Measurements from ENCODE around the gene LHFPL2.

The LHFPL2 gene

GRCh38 chr5:78600687-78601414, 47.7 kb downstream of the LHFPL2 start:
- H3K9ac ChIP-seq (ENCODE audit: low read depth in 1 of 2, low read length in 2 of 2): no peak overlapping the region
- no peak overlapping the region for H3K4me3 ChIP-seq (ENCODE audit: low read depth in 1 of 2, low read length in 2 of 2)
- H3K4me1 ChIP-seq (ENCODE audit: control insufficient read depth in 1 of 2, insufficient read depth in 2 of 2, low read length in 2 of 2): peaks cover 6 to 20% of the 10 kb centered on the region in 2 donors
- no peaks in the 10 kb centered on the region for H3K27me3 ChIP-seq (ENCODE audit: control insufficient read depth in 1 of 2, insufficient read depth in 2 of 2, low read length in 2 of 2)
- no peak overlapping the region for H3K27ac ChIP-seq (ENCODE audit: low read depth, low read length)
- H3K36me3 ChIP-seq (ENCODE audit: control insufficient read depth in 1 of 2, insufficient read depth in 2 of 2, low read length in 2 of 2): no peaks in the 10 kb centered on the region
- H3K9me3 ChIP-seq (ENCODE audit: control insufficient read depth in 1 of 2, low read length in 2 of 2): no peaks in the 10 kb centered on the region

GRCh38 chr5:78598973-78599372, 49.6 kb downstream of the LHFPL2 start:
- Histone ChIP-seq H3K9ac (ENCODE audit: low read depth in 1 of 2, low read length in 2 of 2) (no peak overlapping the region), H3K4me3 (ENCODE audit: low read depth in 1 of 2, low read length in 2 of 2) (no peak overlapping the region), H3K4me1 (ENCODE audit: control insufficient read depth in 1 of 2, insufficient read depth in 2 of 2, low read length in 2 of 2) (peaks cover 0 to 20% of the 10 kb centered on the region in 2 donors), H3K9me3 (ENCODE audit: control insufficient read depth in 1 of 2, low read length in 2 of 2) (no peaks in the 10 kb centered on the region), H3K27ac (ENCODE audit: low read depth, low read length) (no peak overlapping the region), H3K27me3 (ENCODE audit: control insufficient read depth in 1 of 2, insufficient read depth in 2 of 2, low read length in 2 of 2) (no peaks in the 10 kb centered on the region), H3K36me3 (ENCODE audit: control insufficient read depth in 1 of 2, insufficient read depth in 2 of 2, low read length in 2 of 2) (no peaks in the 10 kb centered on the region)

- no peaks in the 10 kb centered on the region for H3K27me3 ChIP-seq (ENCODE audit: control insufficient read depth in 1 of 2, insufficient read depth in 2 of 2, low read length in 2 of 2)
- no peaks in the 10 kb centered on the region for H3K9me3 ChIP-seq (ENCODE audit: control insufficient read depth in 1 of 2, low read length in 2 of 2)
- no peak overlapping the region for H3K9ac ChIP-seq (ENCODE audit: low read depth in 1 of 2, low read length in 2 of 2)
- H3K4me3 ChIP-seq (ENCODE audit: low read depth in 1 of 2, low read length in 2 of 2): no peak overlapping the region
- H3K36me3 ChIP-seq (ENCODE audit: control insufficient read depth in 1 of 2, insufficient read depth in 2 of 2, low read length in 2 of 2): no peaks in the 10 kb centered on the region
- H3K4me1 ChIP-seq (ENCODE audit: control insufficient read depth in 1 of 2, insufficient read depth in 2 of 2, low read length in 2 of 2): peaks cover 4 to 25% of the 10 kb centered on the region in 2 donors
- H3K27ac ChIP-seq (ENCODE audit: low read depth, low read length): no peak overlapping the region
Observed at GRCh38 chr5:78597974-78598371, 50.6 kb downstream of the LHFPL2 start.

- H3K9me3 ChIP-seq (ENCODE audit: control insufficient read depth in 1 of 2, low read length in 2 of 2): no peaks in the 10 kb centered on the region
- H3K9ac ChIP-seq (ENCODE audit: low read depth in 1 of 2, low read length in 2 of 2): no peak overlapping the region
- H3K27ac ChIP-seq (ENCODE audit: low read depth, low read length): no peak overlapping the region
- H3K4me1 ChIP-seq (ENCODE audit: control insufficient read depth in 1 of 2, insufficient read depth in 2 of 2, low read length in 2 of 2): peaks cover 4 to 24% of the 10 kb centered on the region in 2 donors
- H3K36me3 ChIP-seq (ENCODE audit: control insufficient read depth in 1 of 2, insufficient read depth in 2 of 2, low read length in 2 of 2): no peaks in the 10 kb centered on the region
- H3K27me3 ChIP-seq (ENCODE audit: control insufficient read depth in 1 of 2, insufficient read depth in 2 of 2, low read length in 2 of 2): no peaks in the 10 kb centered on the region
- no peak overlapping the region for H3K4me3 ChIP-seq (ENCODE audit: low read depth in 1 of 2, low read length in 2 of 2)
Observed at GRCh38 chr5:78597068-78597973, 51.3 kb downstream of the LHFPL2 start.

- Histone ChIP-seq H3K36me3 (ENCODE audit: control insufficient read depth in 1 of 2, insufficient read depth in 2 of 2, low read length in 2 of 2) (no peaks in the 10 kb centered on the region), H3K9me3 (ENCODE audit: control insufficient read depth in 1 of 2, low read length in 2 of 2) (no peaks in the 10 kb centered on the region), H3K4me1 (ENCODE audit: control insufficient read depth in 1 of 2, insufficient read depth in 2 of 2, low read length in 2 of 2) (peaks cover 8 to 28% of the 10 kb centered on the region in 2 donors), H3K9ac (ENCODE audit: low read depth in 1 of 2, low read length in 2 of 2) (no peak overlapping the region), H3K27ac (ENCODE audit: low read depth, low read length) (peak overlapping the region; percentile 43), H3K4me3 (ENCODE audit: low read depth in 1 of 2, low read length in 2 of 2) (no peak overlapping the region), H3K27me3 (ENCODE audit: control insufficient read depth in 1 of 2, insufficient read depth in 2 of 2, low read length in 2 of 2) (no peaks in the 10 kb centered on the region)
Observed at GRCh38 chr5:78595458-78595921, 53.1 kb downstream of the LHFPL2 start.

- H3K27ac ChIP-seq (ENCODE audit: low read depth, low read length): peak overlapping the region; percentile 44
- H3K9ac ChIP-seq (ENCODE audit: low read depth in 1 of 2, low read length in 2 of 2): no peak overlapping the region
- H3K27me3 ChIP-seq (ENCODE audit: control insufficient read depth in 1 of 2, insufficient read depth in 2 of 2, low read length in 2 of 2): no peaks in the 10 kb centered on the region
- no peak overlapping the region for H3K4me3 ChIP-seq (ENCODE audit: low read depth in 1 of 2, low read length in 2 of 2)
- peaks cover 0 to under 1% of the 10 kb centered on the region in 2 donors for H3K36me3 ChIP-seq (ENCODE audit: control insufficient read depth in 1 of 2, insufficient read depth in 2 of 2, low read length in 2 of 2)
- peaks cover 8 to 28% of the 10 kb centered on the region in 2 donors for H3K4me1 ChIP-seq (ENCODE audit: control insufficient read depth in 1 of 2, insufficient read depth in 2 of 2, low read length in 2 of 2)
- H3K9me3 ChIP-seq (ENCODE audit: control insufficient read depth in 1 of 2, low read length in 2 of 2): no peaks in the 10 kb centered on the region
Observed at GRCh38 chr5:78594610-78595457, 53.7 kb downstream of the LHFPL2 start.

GRCh38 chr5:78594021-78594420, 54.6 kb downstream of the LHFPL2 start:
- no peak overlapping the region for H3K4me3 ChIP-seq (ENCODE audit: low read depth in 1 of 2, low read length in 2 of 2)
- no peaks in the 10 kb centered on the region for H3K9me3 ChIP-seq (ENCODE audit: control insufficient read depth in 1 of 2, low read length in 2 of 2)
- H3K27me3 ChIP-seq (ENCODE audit: control insufficient read depth in 1 of 2, insufficient read depth in 2 of 2, low read length in 2 of 2): no peaks in the 10 kb centered on the region
- H3K9ac ChIP-seq (ENCODE audit: low read depth in 1 of 2, low read length in 2 of 2): no peak overlapping the region
- H3K27ac ChIP-seq (ENCODE audit: low read depth, low read length): no peak overlapping the region
- peaks cover 8 to 28% of the 10 kb centered on the region in 2 donors for H3K4me1 ChIP-seq (ENCODE audit: control insufficient read depth in 1 of 2, insufficient read depth in 2 of 2, low read length in 2 of 2)
- peaks cover 0 to 6% of the 10 kb centered on the region in 2 donors for H3K36me3 ChIP-seq (ENCODE audit: control insufficient read depth in 1 of 2, insufficient read depth in 2 of 2, low read length in 2 of 2)

- no peak overlapping the region for H3K4me3 ChIP-seq (ENCODE audit: low read depth in 1 of 2, low read length in 2 of 2)
- no peaks in the 10 kb centered on the region for H3K9me3 ChIP-seq (ENCODE audit: control insufficient read depth in 1 of 2, low read length in 2 of 2)
- no peaks in the 10 kb centered on the region for H3K27me3 ChIP-seq (ENCODE audit: control insufficient read depth in 1 of 2, insufficient read depth in 2 of 2, low read length in 2 of 2)
- H3K9ac ChIP-seq (ENCODE audit: low read depth in 1 of 2, low read length in 2 of 2): no peak overlapping the region
- H3K27ac ChIP-seq (ENCODE audit: low read depth, low read length): no peak overlapping the region
- peaks cover 8 to 28% of the 10 kb centered on the region in 2 donors for H3K4me1 ChIP-seq (ENCODE audit: control insufficient read depth in 1 of 2, insufficient read depth in 2 of 2, low read length in 2 of 2)
- H3K36me3 ChIP-seq (ENCODE audit: control insufficient read depth in 1 of 2, insufficient read depth in 2 of 2, low read length in 2 of 2): peaks cover 0 to 6% of the 10 kb centered on the region in 2 donors
Observed at GRCh38 chr5:78593465-78593864, 55.1 kb downstream of the LHFPL2 start.

GRCh38 chr5:78592735-78593386, 55.7 kb downstream of the LHFPL2 start:
- Histone ChIP-seq H3K9me3 (ENCODE audit: control insufficient read depth in 1 of 2, low read length in 2 of 2) (no peaks in the 10 kb centered on the region), H3K27me3 (ENCODE audit: control insufficient read depth in 1 of 2, insufficient read depth in 2 of 2, low read length in 2 of 2) (no peaks in the 10 kb centered on the region), H3K4me3 (ENCODE audit: low read depth in 1 of 2, low read length in 2 of 2) (no peak overlapping the region), H3K4me1 (ENCODE audit: control insufficient read depth in 1 of 2, insufficient read depth in 2 of 2, low read length in 2 of 2) (peaks cover 8 to 28% of the 10 kb centered on the region in 2 donors), H3K36me3 (ENCODE audit: control insufficient read depth in 1 of 2, insufficient read depth in 2 of 2, low read length in 2 of 2) (peaks cover 0 to 6% of the 10 kb centered on the region in 2 donors), H3K9ac (ENCODE audit: low read depth in 1 of 2, low read length in 2 of 2) (no peak overlapping the region), H3K27ac (ENCODE audit: low read depth, low read length) (no peak overlapping the region)
